SH-SY5Y (cell line): ENCODE measurements around the gene CSF1.

Experiments used
- GATA2 ChIP-seq: IDR thresholded peaks from 2 replicates; pipeline ENCODE4 v1.6.1; 2011; ENCODE audit warnings: mild to moderate bottlenecking, low read depth, low read length
- GATA3 ChIP-seq: IDR thresholded peaks from 2 replicates; pipeline ENCODE4 v1.6.1; 2011; ENCODE audit warnings: low read depth, mild to moderate bottlenecking, low read length, moderate library complexity

DNA sequence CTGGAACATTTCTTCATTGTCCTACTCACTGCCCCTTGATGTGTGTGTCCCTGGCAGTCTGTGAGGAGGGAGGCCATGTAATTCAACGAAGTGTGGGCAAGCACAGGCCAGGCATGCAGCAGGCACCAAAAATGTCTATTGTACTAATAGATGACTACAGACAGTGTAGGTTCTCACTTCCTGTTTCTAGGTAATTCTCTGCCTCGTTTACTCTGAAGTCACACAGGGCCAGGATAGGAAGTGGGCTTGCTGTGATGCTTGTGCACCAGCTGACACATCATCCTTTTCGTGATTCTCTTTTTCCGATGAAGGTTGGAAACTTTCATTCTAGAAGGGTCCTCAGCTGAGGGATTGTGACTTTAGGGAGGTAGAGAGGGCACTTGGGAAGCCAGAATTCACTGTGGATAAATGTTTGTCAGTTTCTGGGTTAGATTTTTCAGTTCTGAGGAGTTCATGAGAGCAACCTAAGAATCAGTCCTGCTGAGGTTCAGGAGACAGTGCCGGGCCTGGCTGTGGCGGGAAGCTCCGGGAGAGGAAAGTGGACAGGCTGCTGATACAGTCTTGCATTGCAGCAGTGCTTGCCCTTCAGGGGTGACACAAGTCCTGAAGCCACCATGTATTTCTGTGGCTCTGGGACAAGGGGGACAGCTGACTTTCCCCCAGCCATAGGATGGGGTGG is 4.3 kb upstream of the CSF1 start:
- TF ChIP-seq GATA3 (no peak), GATA2 (no peak)
